Stimulated activated naive CD8-positive, alpha-beta T cell treated with anti-CD3 and anti-CD28 coated beads, Interleukin-15, amount 100 ng/mL, for 72 hours (primary cell): Measurements from ENCODE around the gene ARAP2.

ENCODE experiments used
- ATAC-seq: fragments of 150-1000 bp; cut with Tn5 transposase; 2 replicates; pipeline ENCODE4 v1.10.0; 2021; ENCODE audit warnings: mild to moderate bottlenecking, moderate library complexity
- DNase-seq, 2 donors: peaks; one replicate each; pipeline ENCODE4 v3.0.0; 2021 to 2022
- H3K27ac Mint-ChIP-seq, 2 donors: one replicate each; pipeline ENCODE4 v1.8.0; 2022; ENCODE audit warnings: mild to moderate bottlenecking in 2 of 2, mixed read lengths in 2 of 2, moderate library complexity in 2 of 2
- H3K27me3 Mint-ChIP-seq: one replicate; pipeline ENCODE4 v1.8.0; 2022; ENCODE audit warnings: mixed read lengths
- H3K4me1 Mint-ChIP-seq: one replicate; pipeline ENCODE4 v1.8.0; 2022; ENCODE audit warnings: mild to moderate bottlenecking, mixed read lengths
- H3K4me3 Mint-ChIP-seq, 2 donors: one replicate each; pipeline ENCODE4 v1.8.0; 2022; ENCODE audit warnings: mild to moderate bottlenecking in 2 of 2, mixed read lengths in 2 of 2, moderate library complexity in 1 of 2
- H3K9me3 Mint-ChIP-seq, 2 donors: one replicate each; pipeline ENCODE4 v1.8.0; 2022; ENCODE audit warnings: mixed read lengths in 2 of 2

The ARAP2 gene

GRCh38 chr4:36141186-36141585 lies 103.1 kb downstream of the ARAP2 start:
- Mint-ChIP-seq H3K4me3 (no peak overlapping the region), H3K27ac (no peak overlapping the region), H3K27me3 (no peaks in the 10 kb centered on the region), H3K4me1 (peaks cover 6% of the 10 kb centered on the region), H3K9me3 (no peaks in the 10 kb centered on the region)
- ATAC-seq, result no peak
- DNase-seq, result no peak

DNA sequence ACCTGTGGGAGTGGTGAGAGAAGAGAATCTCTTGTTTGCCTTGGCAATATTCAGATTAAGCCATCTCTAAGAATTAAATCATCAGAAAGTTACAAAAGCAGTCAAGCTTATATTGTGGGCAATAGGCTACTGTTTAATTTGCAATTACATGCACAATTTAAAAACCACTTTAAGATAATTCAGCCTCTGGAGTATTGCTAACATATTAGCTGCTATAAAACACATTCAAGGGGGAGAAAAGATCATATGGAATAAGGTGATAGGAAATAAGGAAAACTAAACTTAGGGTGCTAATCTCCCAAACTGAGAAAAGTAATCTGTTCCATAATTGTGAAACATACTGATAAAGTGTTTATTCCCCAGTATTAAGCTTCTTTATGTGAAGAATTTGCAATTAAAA lies 103.9 kb downstream of the ARAP2 start:
- Mint-ChIP-seq H3K27ac (no peak overlapping the region), H3K27me3 (no peaks in the 10 kb centered on the region), H3K4me3 (no peak overlapping the region), H3K9me3 (no peaks in the 10 kb centered on the region), H3K4me1 (peaks cover 6% of the 10 kb centered on the region)
- ATAC-seq (no peak), DNase-seq (no peak)

DNA sequence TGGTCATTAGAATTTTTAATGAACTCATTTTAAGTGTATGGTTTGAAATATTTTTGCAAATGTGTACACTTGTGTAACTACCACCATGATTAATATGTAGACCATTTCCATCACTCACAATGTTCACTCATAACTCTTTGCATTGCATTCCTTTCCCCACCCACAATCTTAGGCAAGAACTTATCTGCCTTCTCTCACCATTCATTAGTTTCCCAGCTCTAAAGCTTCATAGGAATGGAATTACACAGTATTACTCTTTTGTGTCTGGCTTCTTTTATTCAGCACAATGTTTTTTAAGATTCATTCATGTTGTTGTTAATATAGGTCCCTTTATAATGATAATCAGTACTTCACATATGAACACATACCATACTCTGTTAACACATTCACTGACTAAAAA lies 106.1 kb downstream of the ARAP2 start:
- Mint-ChIP-seq H3K27ac (no peak overlapping the region), H3K9me3 (no peaks in the 10 kb centered on the region), H3K27me3 (no peaks in the 10 kb centered on the region), H3K4me3 (no peak overlapping the region), H3K4me1 (peaks cover 6% of the 10 kb centered on the region)
- no peak for DNase-seq
- ATAC-seq, result no peak

DNA sequence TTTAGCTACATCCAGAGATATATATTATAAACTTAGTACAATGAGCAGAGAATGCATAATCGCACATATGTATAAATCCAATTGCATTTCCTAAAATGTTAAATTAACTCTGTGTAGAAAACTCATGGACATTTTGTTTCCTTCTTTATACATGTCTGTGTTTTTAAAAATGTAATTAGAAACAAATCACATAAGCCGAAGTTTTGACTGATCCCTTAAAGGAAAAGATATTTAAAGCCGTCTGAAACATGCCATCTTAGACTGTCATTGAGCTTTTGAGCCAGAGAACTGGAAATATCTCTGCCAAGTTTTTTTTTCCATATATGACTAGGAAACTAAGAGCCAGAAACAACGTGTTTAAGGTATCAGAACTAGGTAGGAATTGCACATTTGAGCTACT lies 107.0 kb downstream of the ARAP2 start:
- Mint-ChIP-seq H3K4me3 (no peak overlapping the region), H3K9me3 (no peaks in the 10 kb centered on the region), H3K27ac (no peak overlapping the region), H3K4me1 (peaks cover under 1% of the 10 kb centered on the region), H3K27me3 (no peaks in the 10 kb centered on the region)
- ATAC-seq (no peak), DNase-seq (no peak)

DNA sequence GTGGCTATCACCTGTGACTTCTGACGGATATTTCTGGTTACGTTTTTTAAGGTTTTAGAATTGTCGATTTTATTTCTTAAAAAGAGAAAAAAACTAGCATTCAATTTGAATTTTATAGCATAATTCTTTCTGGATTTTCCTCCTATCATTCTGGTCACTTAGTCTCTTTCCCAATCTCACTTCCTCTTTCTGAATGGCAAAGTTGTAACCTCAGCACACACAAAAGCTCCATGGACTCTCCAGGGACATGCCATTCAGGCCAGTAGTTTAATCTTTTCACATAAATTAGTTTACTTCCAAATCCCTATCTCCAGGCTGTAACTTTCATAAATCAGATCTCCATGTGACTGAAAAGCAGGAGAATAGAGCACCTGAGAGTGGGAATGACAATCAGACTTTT lies 110.7 kb downstream of the ARAP2 start:
- H3K27me3 Mint-ChIP-seq, result no peaks in the 10 kb centered on the region
- no peak overlapping the region for H3K27ac Mint-ChIP-seq
- DNase-seq (no peak), ATAC-seq (no peak)
- no peak overlapping the region for H3K4me3 Mint-ChIP-seq
- H3K9me3 Mint-ChIP-seq, result no peaks in the 10 kb centered on the region
- peaks cover 6% of the 10 kb centered on the region for H3K4me1 Mint-ChIP-seq

GRCh38 chr4:36133086-36133485 lies 111.2 kb downstream of the ARAP2 start:
- Mint-ChIP-seq H3K4me3 (no peak overlapping the region), H3K4me1 (peaks cover 6% of the 10 kb centered on the region), H3K27ac (no peak overlapping the region), H3K27me3 (no peaks in the 10 kb centered on the region), H3K9me3 (no peaks in the 10 kb centered on the region)
- ATAC-seq (no peak), DNase-seq (no peak)

DNA sequence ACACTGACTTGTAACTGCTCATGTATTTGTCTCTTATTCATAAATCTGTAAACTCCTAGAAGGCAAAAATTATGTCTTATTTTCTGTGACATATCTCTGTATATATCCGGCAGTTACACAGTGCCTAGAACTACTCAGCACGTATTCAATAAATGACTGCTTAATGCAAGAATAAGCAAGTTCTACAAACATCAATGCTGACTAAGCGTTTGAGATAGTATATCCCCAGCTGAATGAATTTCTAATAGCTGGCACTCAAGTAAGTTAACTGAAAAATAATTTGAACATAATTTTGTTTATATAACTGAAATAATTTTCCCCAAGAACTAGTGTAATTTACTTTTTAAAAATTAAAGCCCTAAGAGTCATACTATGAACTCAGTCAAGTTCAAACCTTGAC lies 113.7 kb downstream of the ARAP2 start:
- peaks cover 6% of the 10 kb centered on the region for H3K4me1 Mint-ChIP-seq
- H3K4me3 Mint-ChIP-seq, result no peak overlapping the region
- no peaks in the 10 kb centered on the region for H3K27me3 Mint-ChIP-seq
- no peak for DNase-seq
- no peak for ATAC-seq
- H3K27ac Mint-ChIP-seq, result peak overlapping the region in 1 of 2 donors; percentile 83
- H3K9me3 Mint-ChIP-seq, result no peaks in the 10 kb centered on the region

- Mint-ChIP-seq H3K4me3 (no peak overlapping the region), H3K27me3 (no peaks in the 10 kb centered on the region), H3K9me3 (no peaks in the 10 kb centered on the region), H3K27ac (peak overlapping the region; percentile 71 to 88), H3K4me1 (peaks cover 6% of the 10 kb centered on the region)
- DNase-seq (no peak), ATAC-seq (no peak)
Measured at GRCh38 chr4:36128689-36129088, 115.6 kb downstream of the ARAP2 start.

DNA sequence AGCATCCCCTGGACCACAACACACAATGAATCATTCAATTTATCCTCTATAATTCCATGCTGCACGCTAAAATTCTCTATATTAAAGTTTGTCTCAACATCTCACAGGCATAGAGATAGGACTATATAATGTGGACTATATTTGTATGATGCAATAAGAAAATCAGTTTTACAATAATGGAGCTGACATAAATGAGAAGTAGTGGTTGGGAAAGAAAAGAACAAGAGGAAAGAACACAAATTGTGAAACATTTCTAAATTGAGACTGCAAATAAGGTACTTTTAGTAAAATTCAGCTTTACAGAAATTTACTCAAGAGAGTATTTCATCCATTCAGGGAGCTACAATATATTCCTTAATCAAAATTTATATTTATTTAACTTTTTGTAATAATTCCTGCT lies 120.4 kb downstream of the ARAP2 start:
- Mint-ChIP-seq H3K27me3 (no peaks in the 10 kb centered on the region), H3K27ac (peak overlapping the region; percentile 5 to 8), H3K4me3 (no peak overlapping the region), H3K4me1 (no peaks in the 10 kb centered on the region), H3K9me3 (no peaks in the 10 kb centered on the region)
- DNase-seq (no peak), ATAC-seq (no peak)

- H3K27ac Mint-ChIP-seq, result no peak overlapping the region
Measured at GRCh38 chr4:36115312-36115711, 129.0 kb downstream of the ARAP2 start.

DNA sequence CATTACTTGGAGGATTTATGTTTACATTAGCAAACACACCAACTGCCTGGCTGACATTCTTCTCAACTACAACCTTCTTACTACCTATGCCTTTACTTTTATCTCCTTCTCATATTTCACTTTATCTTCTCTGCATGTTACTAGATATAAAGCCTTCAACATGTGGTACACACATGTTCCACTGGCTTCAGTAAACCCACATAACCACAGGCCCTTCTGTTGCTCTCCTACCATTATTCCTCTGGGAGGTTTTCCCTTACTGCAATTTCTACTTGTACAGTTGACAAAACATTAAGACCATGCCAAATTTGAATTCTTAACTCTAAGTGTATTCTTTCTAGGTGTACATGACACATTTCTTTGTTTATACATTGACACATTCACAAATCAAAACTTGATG lies 133.1 kb downstream of the ARAP2 start:
- no peak overlapping the region for H3K4me3 Mint-ChIP-seq
- ATAC-seq (no peak), DNase-seq (no peak)
- no peaks in the 10 kb centered on the region for H3K4me1 Mint-ChIP-seq
- H3K9me3 Mint-ChIP-seq, result no peaks in the 10 kb centered on the region
- H3K27me3 Mint-ChIP-seq, result no peaks in the 10 kb centered on the region
- no peak overlapping the region for H3K27ac Mint-ChIP-seq

More at GRCh38 chr4:36115312-36115711, 129.0 kb downstream of the ARAP2 start:
- DNase-seq (no peak), ATAC-seq (no peak)
- Mint-ChIP-seq H3K4me3 (no peak overlapping the region), H3K9me3 (no peaks in the 10 kb centered on the region), H3K27me3 (no peaks in the 10 kb centered on the region), H3K4me1 (no peaks in the 10 kb centered on the region)

- ATAC-seq, result no peak
- Mint-ChIP-seq H3K27ac (no peak overlapping the region), H3K4me3 (no peak overlapping the region), H3K27me3 (no peaks in the 10 kb centered on the region), H3K4me1 (no peaks in the 10 kb centered on the region), H3K9me3 (no peaks in the 10 kb centered on the region)
- DNase-seq, result no peak
Measured at GRCh38 chr4:36099509-36099908, 144.8 kb downstream of the ARAP2 start.

GRCh38 chr4:36094995-36095394 lies 149.3 kb downstream of the ARAP2 start:
- H3K9me3 Mint-ChIP-seq, result no peaks in the 10 kb centered on the region
- no peaks in the 10 kb centered on the region for H3K27me3 Mint-ChIP-seq
- H3K4me3 Mint-ChIP-seq, result no peak overlapping the region
- ATAC-seq, result no peak
- H3K4me1 Mint-ChIP-seq, result no peaks in the 10 kb centered on the region
- H3K27ac Mint-ChIP-seq, result no peak overlapping the region
- DNase-seq, result no peak

- H3K27ac Mint-ChIP-seq, result no peak overlapping the region
- DNase-seq, result no peak
- no peak overlapping the region for H3K4me3 Mint-ChIP-seq
- peaks cover under 1% of the 10 kb centered on the region for H3K4me1 Mint-ChIP-seq
- no peak for ATAC-seq
- no peaks in the 10 kb centered on the region for H3K9me3 Mint-ChIP-seq
- no peaks in the 10 kb centered on the region for H3K27me3 Mint-ChIP-seq
Measured at GRCh38 chr4:36091997-36092396, 152.3 kb downstream of the ARAP2 start.

DNA sequence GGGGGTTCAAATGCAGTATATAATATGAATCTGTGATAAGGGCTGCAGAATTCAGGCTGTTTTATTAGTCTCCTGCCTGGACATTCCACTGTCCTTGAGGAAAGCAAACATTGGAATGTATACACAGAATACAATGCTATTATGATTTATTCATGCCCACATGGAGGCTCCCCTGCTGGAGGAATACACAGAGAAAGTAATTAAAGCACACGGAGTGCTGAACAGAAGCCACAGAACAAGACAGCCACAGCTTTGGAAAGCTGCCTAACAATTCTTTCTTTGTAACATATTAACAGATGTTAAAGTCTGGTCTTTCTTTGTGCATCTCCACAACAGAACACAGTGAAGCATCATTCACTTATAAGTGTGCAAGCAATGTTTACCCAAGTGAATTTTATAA lies 155.8 kb downstream of the ARAP2 start:
- Mint-ChIP-seq H3K9me3 (no peaks in the 10 kb centered on the region), H3K4me1 (peaks cover 15% of the 10 kb centered on the region), H3K27ac (no peak overlapping the region), H3K4me3 (no peak overlapping the region), H3K27me3 (no peaks in the 10 kb centered on the region)
- ATAC-seq (no peak), DNase-seq (no peak)

- ATAC-seq (no peak), DNase-seq (no peak)
- H3K27me3 Mint-ChIP-seq, result no peaks in the 10 kb centered on the region
- H3K27ac Mint-ChIP-seq, result no peak overlapping the region
- no peaks in the 10 kb centered on the region for H3K9me3 Mint-ChIP-seq
- H3K4me1 Mint-ChIP-seq, result peaks cover 15% of the 10 kb centered on the region
- H3K4me3 Mint-ChIP-seq, result peak overlapping the region in 1 of 2 donors; percentile 11
Measured at GRCh38 chr4:36086261-36086786, 158.0 kb downstream of the ARAP2 start.

DNA sequence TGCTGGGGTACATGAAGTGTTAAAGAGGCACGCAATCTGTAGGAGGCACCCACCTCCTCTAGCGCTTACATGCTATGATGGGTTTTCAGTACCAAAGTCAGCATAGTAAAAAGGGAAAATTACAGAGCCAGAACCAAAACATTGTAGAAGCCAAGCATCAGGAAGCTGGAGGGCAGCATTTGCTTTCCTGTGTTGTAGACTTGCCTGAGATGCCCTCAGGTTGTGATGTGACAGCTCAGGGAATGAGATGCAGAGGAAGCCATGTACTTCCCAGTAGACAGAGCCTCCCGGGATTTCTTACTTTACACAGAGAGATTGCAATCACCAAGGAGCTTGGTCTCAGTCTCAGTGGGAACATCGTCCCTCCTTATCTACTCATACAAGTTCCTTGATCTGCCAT lies 161.5 kb downstream of the ARAP2 start:
- Mint-ChIP-seq H3K4me1 (peaks cover 15% of the 10 kb centered on the region), H3K9me3 (no peaks in the 10 kb centered on the region), H3K4me3 (no peak overlapping the region), H3K27me3 (no peaks in the 10 kb centered on the region), H3K27ac (no peak overlapping the region)
- no peak for DNase-seq
- ATAC-seq, result no peak
